ENCODE results near the gene SKI.
"Not testable (repeated sequence)": the region's sequence is repeated elsewhere in the genome, so short reads cannot be mapped to it uniquely, and the experiment has no call there.

The SKI gene

GRCh38 chr1:2291577-2291976, 63.5 kb downstream of the SKI start:
- no peak for DNase-seq (ENCODE audit: low spot score)

- no peak for DNase-seq (ENCODE audit: low spot score)
These were observed 64.8 kb downstream of the SKI start for GRCh38 chr1:2292725-2293450.

GRCh38 chr1:2294033-2294724, 66.1 kb downstream of the SKI start:
- no peak for DNase-seq (ENCODE audit: low spot score)

GRCh38 chr1:2294725-2295078, 66.6 kb downstream of the SKI start:
- DNase-seq (ENCODE audit: low spot score) = no peak

GRCh38 chr1:2295526-2295925, 67.4 kb downstream of the SKI start:
- no peak for DNase-seq (ENCODE audit: low spot score)

- not testable (repeated sequence) for DNase-seq (ENCODE audit: low spot score)
These were observed 68.1 kb downstream of the SKI start for GRCh38 chr1:2296211-2296610.

- no peak for DNase-seq (ENCODE audit: low spot score)
These were observed 68.5 kb downstream of the SKI start for GRCh38 chr1:2296614-2297013.

GRCh38 chr1:2297246-2298011, 69.3 kb downstream of the SKI start:
- DNase-seq (ENCODE audit: low spot score) = no peak

- no peak for DNase-seq (ENCODE audit: low spot score)
These were observed 70.6 kb downstream of the SKI start for GRCh38 chr1:2298685-2299084.

- DNase-seq (ENCODE audit: low spot score) = no peak
These were observed 71.1 kb downstream of the SKI start for GRCh38 chr1:2299131-2299627.

GRCh38 chr1:2300004-2300771, 72.1 kb downstream of the SKI start:
- DNase-seq (ENCODE audit: low spot score) = no peak

GRCh38 chr1:2300851-2301606, 72.9 kb downstream of the SKI start:
- DNase-seq (ENCODE audit: low spot score) = peak; percentile 70

GRCh38 chr1:2301607-2302291, 73.6 kb downstream of the SKI start:
- no peak for DNase-seq (ENCODE audit: low spot score)

GRCh38 chr1:2302292-2302925, 74.3 kb downstream of the SKI start:
- DNase-seq (ENCODE audit: low spot score) = no peak

GRCh38 chr1:2303016-2303775, 75.1 kb downstream of the SKI start:
- no peak for DNase-seq (ENCODE audit: low spot score)

GRCh38 chr1:2303781-2304180, 75.7 kb downstream of the SKI start:
- DNase-seq (ENCODE audit: low spot score) = no peak

- no peak for DNase-seq (ENCODE audit: low spot score)
These were observed 76.2 kb downstream of the SKI start for GRCh38 chr1:2304282-2304681.

GRCh38 chr1:2304921-2305681, 77.0 kb downstream of the SKI start:
- peak; percentile 52 for DNase-seq (ENCODE audit: low spot score)

Data from Ammon's horn (tissue), 1 donor.